H1 (cell line): Measurements from ENCODE around the gene RCBTB2. TPM values are rescaled to one million over a fixed set of nuclear protein-coding genes. Genes with fewer than 3 reads are reported as not detected.

ENCODE experiments used
- BCL11A ChIP-seq, 2 experiments: IDR thresholded peaks; one replicate each; pipeline ENCODE4 v1.6.1; 2011; ENCODE audit warnings: low read depth in 2 of 2, low read length in 2 of 2, mild to moderate bottlenecking in 2 of 2
- POLR2AphosphoS5 ChIP-seq: IDR thresholded peaks from 2 replicates; pipeline ENCODE4 v1.6.1; 2011; ENCODE audit warnings: low read depth, low read length
- RXRA ChIP-seq: IDR thresholded peaks from 2 replicates; pipeline ENCODE4 v1.6.1; 2011; ENCODE audit warnings: low read depth, mild to moderate bottlenecking, low read length, moderate library complexity; ENCODE audit not compliant: insufficient read depth
- SIN3A ChIP-seq, 2 experiments: IDR thresholded peaks in 1 of 2; conservative IDR thresholded peaks in 1 of 2; 2 replicates each; pipeline ENCODE4 v1.6.1; 2011 to 2012; ENCODE audit warnings: low read length in 2 of 2, improper control_type of control experiment in 1 of 2, low read depth in 1 of 2, mild to moderate bottlenecking in 1 of 2
- polyA plus RNA-seq, 7 experiments: library from polyadenylated mRNA; depleted of rRNA in 3 of 7; stranded (reverse) in 5 of 7; unstranded in 2 of 7; fragments of >200 nt in 5 of 7; fragments of 200-250 nt in 2 of 7; gene quantifications; 1 replicate in 5 of 7; 2 replicates in 1 of 7; 4 replicates in 1 of 7; pipeline versions ENCODE4 v1.2.1 to v1.2.3, GENCODE V29; 2011 to 2013; ENCODE audit warnings: missing spikeins in 2 of 7, mixed read lengths in 2 of 7
- total RNA-seq: library from RNA; stranded (reverse); fragmentation: NEBNext Ultra II Directional; extraction: Animal tissue kit (Norgen Biotek cat#: 25700); gene quantifications from 2 replicates; pipeline ENCODE4 v1.2.1, GENCODE V29; 2021

Gene RCBTB2
- total and polyA plus RNA-seq, 2 of the 8 experiments (the other 6 are each of a cell fraction or from before 2014, with no cell fraction given) = 5.2 to 8.4 TPM

DNA sequence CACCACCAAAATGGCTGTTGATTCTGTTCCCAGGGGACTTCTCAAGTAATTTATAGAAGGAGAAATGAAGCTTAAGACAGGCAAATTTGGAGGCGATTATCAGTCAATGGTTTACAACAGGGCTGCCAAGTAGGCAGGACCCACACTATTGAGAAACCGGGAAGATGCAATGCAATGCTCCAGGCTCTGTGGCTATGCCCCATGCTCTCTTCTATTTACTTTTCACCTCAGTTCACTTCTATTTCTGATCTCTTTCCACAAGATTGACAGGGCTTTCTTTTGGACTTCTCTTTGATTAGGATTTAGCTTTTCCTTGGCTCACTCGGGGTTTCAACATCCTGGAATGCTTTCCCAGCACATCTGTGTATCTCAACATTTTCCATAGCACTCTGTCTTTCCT lies 12.7 kb upstream of the RCBTB2 start (continued):
- TF ChIP-seq POLR2AphosphoS5 = no peak
- TF ChIP-seq RXRA = no peak
- no peak for TF ChIP-seq SIN3A (conservative IDR thresholded peaks at IDR 0.05 in 1 of 2, IDR thresholded peaks at IDR 0.05 in 1 of 2; ENCODE audit: low read depth in 1 of 2, low read length in 2 of 2)
- no peak for TF ChIP-seq BCL11A (IDR thresholded peaks at IDR 0.05; ENCODE audit: low read depth in 2 of 2, low read length in 2 of 2)
